Ishikawa (cell line): ENCODE results near the gene DIAPH3.

Source experiments
- CEBPB ChIP-seq: IDR thresholded peaks from 2 replicates; pipeline ENCODE4 v1.6.1; 2012
- CREB1 ChIP-seq: IDR thresholded peaks from 2 replicates; pipeline ENCODE4 v1.6.1; 2012; ENCODE audit warnings: low read depth
- EGR1 ChIP-seq: IDR thresholded peaks from 2 replicates; pipeline ENCODE4 v1.6.1; 2012
- EP300 ChIP-seq: IDR thresholded peaks from 2 replicates; pipeline ENCODE4 v1.6.1; 2012; ENCODE audit warnings: borderline replicate concordance
- FOXM1 ChIP-seq: IDR thresholded peaks from 2 replicates; pipeline ENCODE4 v1.6.1; 2012; ENCODE audit warnings: low read depth, borderline replicate concordance
- MAX ChIP-seq: IDR thresholded peaks from 2 replicates; pipeline ENCODE4 v1.6.1; 2012
- NFIC ChIP-seq: IDR thresholded peaks from 2 replicates; pipeline ENCODE4 v1.6.1; 2012
- RAD21 ChIP-seq: IDR thresholded peaks from 2 replicates; pipeline ENCODE4 v1.6.1; 2012; ENCODE audit warnings: low read depth
- REST ChIP-seq: IDR thresholded peaks from 2 replicates; pipeline ENCODE4 v1.6.1; 2012; ENCODE audit warnings: low read depth, mild to moderate bottlenecking
- TAF1 ChIP-seq: IDR thresholded peaks from 2 replicates; pipeline ENCODE4 v1.6.1; 2012; ENCODE audit warnings: low read depth, mild to moderate bottlenecking
- TCF12 ChIP-seq: IDR thresholded peaks from 2 replicates; pipeline ENCODE4 v1.6.1; 2012; ENCODE audit warnings: low read depth
- TEAD4 ChIP-seq: IDR thresholded peaks from 2 replicates; pipeline ENCODE4 v1.6.1; 2012
- YY1 ChIP-seq: IDR thresholded peaks from 2 replicates; pipeline ENCODE4 v1.6.1; 2012; ENCODE audit warnings: low read depth
- ZBTB7A ChIP-seq: IDR thresholded peaks from 2 replicates; pipeline ENCODE4 v1.6.1; 2012; ENCODE audit warnings: low read depth
- TF ChIP-seq, protein P1 (sequence below): IDR thresholded peaks from 2 replicates; pipeline ENCODE4 v1.6.1; 2012

The DIAPH3 gene

GRCh38 chr13:60134376-60134775 is 29.4 kb downstream of the DIAPH3 start:
- TF ChIP-seq TCF12 (no peak), RAD21 (no peak; the same call in 1 of the 2 replicates), YY1 (no peak), REST (no peak), TAF1 (no peak), EGR1 (no peak)
- TF ChIP-seq, protein P1, sequence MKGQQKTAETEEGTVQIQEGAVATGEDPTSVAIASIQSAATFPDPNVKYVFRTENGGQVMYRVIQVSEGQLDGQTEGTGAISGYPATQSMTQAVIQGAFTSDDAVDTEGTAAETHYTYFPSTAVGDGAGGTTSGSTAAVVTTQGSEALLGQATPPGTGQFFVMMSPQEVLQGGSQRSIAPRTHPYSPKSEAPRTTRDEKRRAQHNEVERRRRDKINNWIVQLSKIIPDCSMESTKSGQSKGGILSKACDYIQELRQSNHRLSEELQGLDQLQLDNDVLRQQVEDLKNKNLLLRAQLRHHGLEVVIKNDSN: no peak

DNA sequence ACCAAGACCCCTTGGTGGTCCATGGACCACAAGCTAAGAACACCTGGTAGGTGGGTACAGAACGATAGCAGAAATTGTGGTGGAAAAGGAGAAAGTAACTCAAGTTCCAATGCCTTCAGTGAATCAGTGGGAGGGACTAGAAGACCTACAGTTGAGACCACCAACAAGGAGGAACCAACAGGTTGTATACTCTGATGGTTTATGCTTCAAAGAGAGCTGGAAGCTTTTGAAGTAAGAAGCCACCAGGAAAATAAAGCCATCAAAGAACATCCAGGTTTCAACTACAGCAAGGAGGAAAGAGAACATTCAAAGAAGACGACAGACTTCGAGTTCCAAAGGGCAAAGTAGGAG is 42.4 kb downstream of the DIAPH3 start:
- TF ChIP-seq MAX: no peak
- TF ChIP-seq TCF12: no peak
- no peak for TF ChIP-seq FOXM1
- TF ChIP-seq CEBPB: no peak
- no peak for TF ChIP-seq RAD21
- no peak for TF ChIP-seq ZBTB7A
- no peak for TF ChIP-seq TEAD4
- no peak for TF ChIP-seq TAF1
- TF ChIP-seq, protein P1: no peak
- no peak for TF ChIP-seq YY1
- TF ChIP-seq REST: no peak

GRCh38 chr13:60120617-60121336 is 43.0 kb downstream of the DIAPH3 start:
- TF ChIP-seq TAF1 (no peak), EP300 (no peak), NFIC (no peak), EGR1 (no peak), YY1 (no peak), CEBPB (no peak), REST (no peak), ZBTB7A (no peak)
- TF ChIP-seq, protein P1: no peak

DNA sequence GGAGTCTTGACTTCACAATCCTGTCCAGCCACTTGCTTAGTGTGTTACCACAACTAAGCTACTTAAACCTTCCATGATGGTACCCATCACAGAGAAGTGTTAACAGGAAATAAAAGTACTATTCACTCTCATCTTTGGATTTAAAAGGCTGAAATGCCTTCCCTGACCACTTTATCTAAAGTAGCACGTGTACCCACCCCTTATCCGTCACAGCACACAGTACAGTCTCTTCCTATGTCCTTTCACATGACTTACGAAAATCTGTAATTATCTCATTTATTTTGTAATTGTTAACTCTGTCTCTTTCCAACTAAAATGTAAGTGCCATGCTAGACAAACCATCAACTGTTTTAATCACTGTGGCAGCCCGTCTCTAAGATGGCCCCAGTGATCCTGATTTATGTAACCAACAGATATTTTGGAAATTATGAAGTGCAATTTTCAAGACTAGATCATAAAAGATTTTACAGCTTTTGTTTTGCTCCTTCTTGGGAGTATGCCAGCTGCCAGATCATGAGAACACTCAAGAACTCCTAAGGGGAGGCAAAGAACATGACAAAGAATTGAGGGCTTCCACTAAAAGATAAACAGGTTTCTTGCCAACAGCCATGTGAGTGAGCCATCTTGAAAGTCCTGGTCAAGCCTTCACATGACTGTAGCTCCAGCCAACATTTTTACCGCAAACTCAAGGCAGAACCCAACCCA is 44.9 kb downstream of the DIAPH3 start:
- TF ChIP-seq CREB1: no peak
- TF ChIP-seq MAX: no peak
- TF ChIP-seq CEBPB: no peak
- no peak for TF ChIP-seq REST
- no peak for TF ChIP-seq RAD21
- no peak for TF ChIP-seq EGR1
- TF ChIP-seq TCF12: no peak
- no peak for TF ChIP-seq TAF1
- no peak for TF ChIP-seq TEAD4
- no peak for TF ChIP-seq ZBTB7A
- TF ChIP-seq, protein P1: no peak
- TF ChIP-seq YY1: no peak
- no peak for TF ChIP-seq FOXM1
- no peak for TF ChIP-seq EP300
- no peak for TF ChIP-seq NFIC
